PFSK-1 (cell line): ENCODE results near the gene MAML2.

Experiments used
- POLR2AphosphoS5 ChIP-seq: IDR thresholded peaks from 2 replicates; pipeline ENCODE4 v1.6.1; 2012; ENCODE audit warnings: low read depth, mild to moderate bottlenecking, control low read depth, low read length, moderate library complexity
- REST ChIP-seq, 2 experiments: IDR thresholded peaks; 2 replicates each; pipeline versions ENCODE4 v1.6.1 to v1.8.0; 2011 to 2012; ENCODE audit warnings: low read depth in 2 of 2, low read length in 2 of 2, control low read depth in 1 of 2, inconsistent platforms in 1 of 2, mild to moderate bottlenecking in 1 of 2, moderate library complexity in 1 of 2; ENCODE audit not compliant: insufficient read depth in 1 of 2
- SIN3A ChIP-seq: IDR thresholded peaks from 2 replicates; pipeline ENCODE4 v1.6.1; 2012; ENCODE audit warnings: mild to moderate bottlenecking, low read length, moderate library complexity, borderline replicate concordance; ENCODE audit not compliant: insufficient read depth
- TAF1 ChIP-seq: IDR thresholded peaks from 2 replicates; pipeline ENCODE4 v1.6.1; 2012; ENCODE audit warnings: low read length, control low read depth, borderline replicate concordance; ENCODE audit not compliant: insufficient read depth

GRCh38 chr11:96119211-96119610 lies 223.8 kb downstream of the MAML2 start:
- TF ChIP-seq POLR2AphosphoS5 (no peak), SIN3A (no peak), TAF1 (no peak), REST (IDR thresholded peaks at IDR 0.05; ENCODE audit: insufficient read depth in 1 of 2, low read depth in 2 of 2, low read length in 2 of 2) (no peak)
